Calu3 (cell line): ENCODE measurements around the gene SLC12A4. TPM values are rescaled to one million over a fixed set of nuclear protein-coding genes. Genes with fewer than 3 reads are reported as not detected.
"Not testable (repeated sequence)": the region's sequence is repeated elsewhere in the genome, so short reads cannot be mapped to it uniquely, and the experiment has no call there.

Experiments used
- BruUV-seq: library from RNA; stranded (reverse); fragments of 400-500 nt; replicated peaks from 2 replicates; lab custom pipeline; 2021; lab: Mats Ljungman, UMichigan
- CTCF ChIA-PET: fragments of 300-600 bp; sonication (Branson Sonifier 250); formaldehyde crosslinking; loops from one replicate; lab custom pipeline; 2022; ENCODE audit warnings: antibody characterized with exemption; lab: Charles Lee
- DNase-seq: peaks from one replicate; pipeline ENCODE4 v3.0.0; 2022
- H3K27ac Mint-ChIP-seq: one replicate; pipeline ENCODE4 v1.8.0; 2022; ENCODE audit warnings: mixed read lengths; ENCODE audit not compliant: unreplicated experiment
- H3K27me3 Mint-ChIP-seq: one replicate; pipeline ENCODE4 v1.8.0; 2022; ENCODE audit warnings: mixed read lengths; ENCODE audit not compliant: unreplicated experiment
- H3K36me3 Mint-ChIP-seq: one replicate; pipeline ENCODE4 v1.8.0; 2022; ENCODE audit warnings: mild to moderate bottlenecking, moderate library complexity, mixed read lengths; ENCODE audit not compliant: insufficient read depth, unreplicated experiment
- H3K4me1 Mint-ChIP-seq: one replicate; pipeline ENCODE4 v1.8.0; 2022; ENCODE audit warnings: mild to moderate bottlenecking, low read depth, mixed read lengths; ENCODE audit not compliant: unreplicated experiment
- H3K4me3 Mint-ChIP-seq: one replicate; pipeline ENCODE4 v1.8.0; 2022; ENCODE audit warnings: mild to moderate bottlenecking, low read depth, moderate library complexity, mixed read lengths; ENCODE audit not compliant: unreplicated experiment
- H3K9me3 Mint-ChIP-seq: one replicate; pipeline ENCODE4 v1.8.0; 2022; ENCODE audit warnings: low read depth, mixed read lengths; ENCODE audit not compliant: unreplicated experiment
- CTCF ChIP-seq: fragments of 200-600 bp; IDR thresholded peaks from one replicate; pipeline ENCODE4 v1.8.0; 2022; ENCODE audit warnings: antibody characterized with exemption; ENCODE audit not compliant: unreplicated experiment
- intact Hi-C: fragments of 100-400 bp; cut with micrococcal nuclease; formaldehyde crosslinking; loops from one replicate; pipeline ENCODE4 v1.10.0; 2022; ENCODE audit not compliant: unreplicated experiment
- total RNA-seq: library from RNA; stranded (reverse); gene quantifications from 2 replicates; pipeline ENCODE4 v1.2.3, GENCODE V29; 2022

Gene SLC12A4
- total RNA-seq, 1 experiment from 2014 or later = 38.0 TPM

- no peak overlapping the region for H3K4me3 Mint-ChIP-seq
- no peak for DNase-seq
- peaks cover 31% of the 10 kb centered on the region for H3K27me3 Mint-ChIP-seq
- BruUV-seq = no TSS peak
- TF ChIP-seq CTCF = no peak
- H3K36me3 Mint-ChIP-seq = no peaks in the 10 kb centered on the region
- H3K27ac Mint-ChIP-seq = no peak overlapping the region
- intact Hi-C loops = no loop called here
- H3K9me3 Mint-ChIP-seq = no peaks in the 10 kb centered on the region
- CTCF ChIA-PET = no interaction called here
- no peaks in the 10 kb centered on the region for H3K4me1 Mint-ChIP-seq
These were observed 8.6 kb upstream of the SLC12A4 start for GRCh38 chr16:67977005-67977404.

- no TSS peak for BruUV-seq
- TF ChIP-seq CTCF = no peak
- no peak overlapping the region for H3K4me3 Mint-ChIP-seq
- intact Hi-C loops = no loop called here
- peaks cover 31% of the 10 kb centered on the region for H3K27me3 Mint-ChIP-seq
- H3K9me3 Mint-ChIP-seq = no peaks in the 10 kb centered on the region
- no peaks in the 10 kb centered on the region for H3K36me3 Mint-ChIP-seq
- H3K4me1 Mint-ChIP-seq = no peaks in the 10 kb centered on the region
- CTCF ChIA-PET = no interaction called here
- no peak for DNase-seq
- H3K27ac Mint-ChIP-seq = no peak overlapping the region
These were observed 7.8 kb upstream of the SLC12A4 start for GRCh38 chr16:67976205-67976604.

DNA sequence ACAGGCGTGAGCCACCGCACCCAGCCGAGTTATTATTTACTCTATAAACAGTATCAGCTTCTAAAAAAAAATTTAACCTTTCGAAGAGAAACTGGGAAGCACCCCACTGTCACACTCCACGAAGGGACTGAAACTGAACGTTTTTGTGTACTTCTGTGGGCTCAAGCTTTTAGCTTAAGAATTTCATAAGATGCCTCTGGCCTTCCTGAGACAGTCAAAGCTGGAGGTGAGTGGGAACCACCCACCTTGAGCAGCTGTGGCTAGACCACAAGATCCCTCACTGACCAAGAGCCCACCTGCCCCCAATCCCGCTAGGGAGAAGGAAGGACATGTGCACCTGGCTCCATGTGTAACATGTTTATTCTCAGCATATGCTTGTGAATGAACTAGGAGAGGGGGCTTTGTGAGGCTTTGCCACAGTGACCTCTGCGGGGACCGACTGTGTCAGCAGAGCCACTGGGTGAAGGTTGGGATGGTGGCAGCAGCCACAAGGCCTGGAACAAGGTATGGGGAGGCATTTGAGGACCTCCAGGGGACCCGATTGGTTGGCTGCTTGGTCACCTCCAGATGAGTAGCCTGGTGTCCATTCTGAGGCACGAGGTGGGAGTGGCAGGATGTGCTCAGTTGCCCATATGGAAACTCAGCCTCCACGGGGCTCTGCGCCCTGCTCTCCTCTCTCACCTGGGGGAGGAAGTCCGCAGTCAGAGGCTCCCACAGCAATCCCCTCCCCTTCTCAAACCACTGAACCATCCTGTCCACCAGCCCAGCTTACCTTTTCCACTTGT is 7.1 kb upstream of the SLC12A4 start:
- H3K36me3 Mint-ChIP-seq = no peaks in the 10 kb centered on the region
- BruUV-seq = no TSS peak
- TF ChIP-seq CTCF = no peak
- intact Hi-C loops = no loop called here
- peaks cover 31% of the 10 kb centered on the region for H3K27me3 Mint-ChIP-seq
- no peaks in the 10 kb centered on the region for H3K9me3 Mint-ChIP-seq
- DNase-seq = no peak
- CTCF ChIA-PET = no interaction called here
- H3K4me1 Mint-ChIP-seq = no peaks in the 10 kb centered on the region
- H3K4me3 Mint-ChIP-seq = no peak overlapping the region
- H3K27ac Mint-ChIP-seq = no peak overlapping the region

- intact Hi-C loops, H3K27ac Mint-ChIP-seq, H3K4me3 Mint-ChIP-seq, BruUV-seq, DNase-seq, H3K9me3 Mint-ChIP-seq: not testable (repeated sequence)
- CTCF ChIA-PET = interaction anchor here (0.6 to 0.7 kb wide), 2 partner anchors 37 to 99 kb away, joined by 3 to 9 read pairs; no protein-coding TSS in a partner anchor
- H3K4me1 Mint-ChIP-seq = peaks cover 18% of the 10 kb centered on the region
- peaks cover 20% of the 10 kb centered on the region for H3K27me3 Mint-ChIP-seq
- H3K36me3 Mint-ChIP-seq = peaks cover 27% of the 10 kb centered on the region
These were observed 3.8 kb upstream of the SLC12A4 start for GRCh38 chr16:67972285-67972684.

GRCh38 chr16:67971111-67971510 is 2.7 kb upstream of the SLC12A4 start:
- CTCF ChIA-PET = interaction anchor here (0.7 kb wide), 1 partner anchor 52 kb away, joined by 3 read pairs; the partner anchor contains the start of genes DDX28 and DUS2
- H3K9me3 Mint-ChIP-seq = no peaks in the 10 kb centered on the region

More at GRCh38 chr16:67971111-67971510, 2.7 kb upstream of the SLC12A4 start:
- no peak overlapping the region for H3K4me3 Mint-ChIP-seq
- peaks cover 36% of the 10 kb centered on the region for H3K36me3 Mint-ChIP-seq
- BruUV-seq = no TSS peak
- TF ChIP-seq CTCF = no peak
- peaks cover 8% of the 10 kb centered on the region for H3K27me3 Mint-ChIP-seq
- H3K27ac Mint-ChIP-seq = no peak overlapping the region
- DNase-seq = no peak
- H3K4me1 Mint-ChIP-seq = peaks cover 23% of the 10 kb centered on the region
- intact Hi-C loops = no loop called here
